HUES48 (cell line): ENCODE measurements around the gene PDE4B.

Experiments
- H3K27ac ChIP-seq: one replicate; pipeline ENCODE4 v1.7.0; 2013; ENCODE audit warnings: low read depth, low read length, inconsistent platforms
- H3K27me3 ChIP-seq: 2 replicates; pipeline ENCODE4 v1.6.1; 2013; ENCODE audit warnings: mild to moderate bottlenecking, low read length; ENCODE audit not compliant: control insufficient read depth, insufficient read depth
- H3K36me3 ChIP-seq: 2 replicates; pipeline ENCODE4 v1.6.1; 2013; ENCODE audit warnings: low read length; ENCODE audit not compliant: control insufficient read depth, insufficient read depth
- H3K4me1 ChIP-seq: 2 replicates; pipeline ENCODE4 v1.6.1; 2013; ENCODE audit warnings: mild to moderate bottlenecking, low read length; ENCODE audit not compliant: control insufficient read depth, insufficient read depth
- H3K4me3 ChIP-seq: 2 replicates; pipeline ENCODE4 v1.5.1; 2013; ENCODE audit warnings: mild to moderate bottlenecking, low read depth, low read length
- H3K9ac ChIP-seq: 2 replicates; pipeline ENCODE4 v1.6.1; 2013; ENCODE audit warnings: mild to moderate bottlenecking, low read depth, low read length, moderate library complexity
- H3K9me3 ChIP-seq: 2 replicates; pipeline ENCODE4 v1.6.1; 2013; ENCODE audit warnings: low read length; ENCODE audit not compliant: control insufficient read depth, insufficient read depth

Gene PDE4B

DNA sequence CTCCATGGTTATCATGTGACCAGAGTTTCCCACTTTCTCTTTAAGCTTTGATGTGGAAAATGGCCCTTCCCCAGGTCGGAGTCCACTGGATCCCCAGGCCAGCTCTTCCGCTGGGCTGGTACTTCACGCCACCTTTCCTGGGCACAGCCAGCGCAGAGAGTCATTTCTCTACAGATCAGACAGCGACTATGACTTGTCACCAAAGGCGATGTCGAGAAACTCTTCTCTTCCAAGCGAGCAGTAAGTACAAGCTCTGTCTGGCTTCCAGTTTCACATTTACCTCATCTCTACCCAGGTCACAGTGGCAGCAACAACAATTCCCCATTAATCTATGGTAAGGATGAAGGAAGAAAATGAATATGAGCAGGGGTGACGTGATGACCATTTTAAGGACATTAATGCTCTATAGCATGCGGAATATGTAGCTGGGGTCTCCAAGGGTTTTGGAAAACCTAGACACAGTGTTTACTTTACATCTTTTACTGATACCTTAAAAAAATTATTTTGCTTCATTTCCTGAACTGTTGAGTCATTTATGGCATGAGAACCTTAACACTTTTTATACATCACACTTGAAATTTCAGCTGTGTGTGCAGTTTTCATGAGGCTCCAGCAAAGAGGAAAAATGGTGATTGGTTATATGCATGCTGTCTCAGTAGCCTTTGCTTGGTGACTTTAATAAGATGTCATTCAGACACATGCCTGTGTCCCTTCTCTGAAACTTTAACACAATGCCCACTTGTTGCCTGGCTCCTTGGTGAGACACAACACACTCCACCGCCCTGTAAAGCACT, 454.9 kb downstream of the PDE4B start:
- H3K27me3 ChIP-seq, result no peaks in the 10 kb centered on the region
- no peak overlapping the region for H3K9ac ChIP-seq
- H3K4me3 ChIP-seq, result no peak overlapping the region
- H3K36me3 ChIP-seq, result no peaks in the 10 kb centered on the region
- H3K9me3 ChIP-seq, result no peaks in the 10 kb centered on the region
- H3K4me1 ChIP-seq, result no peaks in the 10 kb centered on the region
- H3K27ac ChIP-seq, result no peak overlapping the region

DNA sequence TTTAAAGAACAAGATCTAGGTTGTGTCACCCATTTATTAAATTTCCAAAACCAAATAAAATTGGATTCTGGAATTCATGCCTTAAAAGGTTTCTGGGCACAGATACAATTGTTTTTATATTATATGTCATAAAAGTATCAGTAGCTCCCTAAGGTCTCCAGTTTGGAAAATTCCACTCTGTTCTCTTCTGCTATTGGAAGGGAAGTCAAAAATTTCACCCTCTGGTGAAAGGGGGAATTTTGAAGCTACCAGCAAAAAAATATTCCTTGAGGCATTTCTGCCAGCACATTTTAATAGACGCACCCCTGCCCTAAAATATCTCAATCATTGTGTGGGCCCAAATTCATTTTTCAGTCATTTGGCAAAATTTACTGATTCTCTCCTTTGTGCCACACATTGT, 455.6 kb downstream of the PDE4B start:
- H3K9me3 ChIP-seq, result no peaks in the 10 kb centered on the region
- H3K36me3 ChIP-seq, result no peaks in the 10 kb centered on the region
- H3K27me3 ChIP-seq, result no peaks in the 10 kb centered on the region
- H3K4me1 ChIP-seq, result no peaks in the 10 kb centered on the region
- no peak overlapping the region for H3K4me3 ChIP-seq
- H3K9ac ChIP-seq, result no peak overlapping the region
- H3K27ac ChIP-seq, result no peak overlapping the region

- no peak overlapping the region for H3K27ac ChIP-seq
- no peaks in the 10 kb centered on the region for H3K27me3 ChIP-seq
- H3K4me1 ChIP-seq, result no peaks in the 10 kb centered on the region; the same call in 1 of the 2 replicates
- H3K9me3 ChIP-seq, result no peaks in the 10 kb centered on the region
- H3K9ac ChIP-seq, result no peak overlapping the region
- no peak overlapping the region for H3K4me3 ChIP-seq
- H3K36me3 ChIP-seq, result no peaks in the 10 kb centered on the region
Measured at GRCh38 chr1:66248746-66249145, 456.1 kb downstream of the PDE4B start.

- Histone ChIP-seq H3K27me3 (no peaks in the 10 kb centered on the region), H3K9me3 (no peaks in the 10 kb centered on the region), H3K4me3 (no peak overlapping the region), H3K4me1 (no peaks in the 10 kb centered on the region; the same call in 1 of the 2 replicates), H3K9ac (no peak overlapping the region), H3K36me3 (no peaks in the 10 kb centered on the region), H3K27ac (no peak overlapping the region)
Measured at GRCh38 chr1:66250075-66250474, 457.4 kb downstream of the PDE4B start.

DNA sequence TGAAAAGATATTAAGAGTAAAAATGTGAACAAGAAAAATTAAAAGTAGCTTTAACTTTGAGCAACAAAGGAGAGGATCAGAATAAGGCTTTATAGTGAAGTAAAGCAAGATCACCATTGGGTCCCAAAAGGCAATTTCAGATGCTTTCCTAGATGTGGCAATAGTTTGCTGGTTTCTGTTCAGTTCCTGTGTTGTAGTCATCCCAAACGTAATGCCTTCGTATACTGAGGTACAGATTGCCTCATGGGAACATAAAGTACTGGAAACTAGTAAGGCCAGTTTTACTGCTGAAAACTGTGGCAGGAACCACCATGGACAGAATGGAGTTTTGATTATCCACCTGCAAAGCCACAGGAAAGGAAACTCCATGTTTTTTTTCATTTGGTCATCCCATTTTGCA, 457.8 kb downstream of the PDE4B start:
- Histone ChIP-seq H3K36me3 (no peaks in the 10 kb centered on the region), H3K4me1 (no peaks in the 10 kb centered on the region; the same call in 1 of the 2 replicates), H3K27ac (no peak overlapping the region), H3K27me3 (no peaks in the 10 kb centered on the region), H3K9me3 (no peaks in the 10 kb centered on the region), H3K9ac (no peak overlapping the region), H3K4me3 (no peak overlapping the region)

DNA sequence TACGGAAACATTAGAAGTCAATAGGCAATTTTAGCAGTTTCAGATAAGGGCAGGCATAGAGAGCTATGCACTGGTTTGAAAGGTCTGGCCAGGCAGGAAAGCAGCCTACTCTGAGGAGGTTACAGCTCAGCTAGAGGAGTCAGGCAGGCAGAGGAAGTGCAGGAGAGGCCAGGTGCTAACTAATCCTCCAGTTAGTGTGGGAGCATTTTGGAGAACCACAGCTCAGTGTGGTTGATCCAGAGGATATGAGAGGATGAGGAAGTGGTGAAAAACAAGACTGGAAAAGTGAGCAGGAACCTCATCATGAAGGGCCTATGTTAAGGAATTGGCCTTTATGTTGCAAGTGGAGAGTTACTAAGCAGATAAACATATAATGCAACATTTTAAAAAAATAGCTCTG, 458.9 kb downstream of the PDE4B start:
- H3K27ac ChIP-seq, result no peak overlapping the region
- H3K4me1 ChIP-seq, result peaks cover under 1% of the 10 kb centered on the region; the same call in 1 of the 2 replicates
- H3K9me3 ChIP-seq, result no peaks in the 10 kb centered on the region
- no peak overlapping the region for H3K4me3 ChIP-seq
- H3K36me3 ChIP-seq, result no peaks in the 10 kb centered on the region
- no peaks in the 10 kb centered on the region for H3K27me3 ChIP-seq
- no peak overlapping the region for H3K9ac ChIP-seq

GRCh38 chr1:66253330-66253921, 460.7 kb downstream of the PDE4B start:
- peaks cover 18% of the 10 kb centered on the region for H3K4me1 ChIP-seq
- H3K27me3 ChIP-seq, result no peaks in the 10 kb centered on the region
- no peaks in the 10 kb centered on the region for H3K9me3 ChIP-seq
- H3K27ac ChIP-seq, result no peak overlapping the region
- no peak overlapping the region for H3K4me3 ChIP-seq
- no peaks in the 10 kb centered on the region for H3K36me3 ChIP-seq
- no peak overlapping the region for H3K9ac ChIP-seq

GRCh38 chr1:66254785-66255184, 462.1 kb downstream of the PDE4B start:
- Histone ChIP-seq H3K27ac (no peak overlapping the region), H3K27me3 (no peaks in the 10 kb centered on the region), H3K9ac (no peak overlapping the region), H3K36me3 (no peaks in the 10 kb centered on the region), H3K4me3 (no peak overlapping the region), H3K4me1 (peaks cover 22% of the 10 kb centered on the region), H3K9me3 (no peaks in the 10 kb centered on the region)

- Histone ChIP-seq H3K27me3 (no peaks in the 10 kb centered on the region), H3K27ac (no peak overlapping the region), H3K9ac (no peak overlapping the region), H3K36me3 (no peaks in the 10 kb centered on the region), H3K4me3 (no peak overlapping the region), H3K4me1 (peaks cover 22% of the 10 kb centered on the region), H3K9me3 (no peaks in the 10 kb centered on the region)
Measured at GRCh38 chr1:66256629-66257572, 464.2 kb downstream of the PDE4B start.

DNA sequence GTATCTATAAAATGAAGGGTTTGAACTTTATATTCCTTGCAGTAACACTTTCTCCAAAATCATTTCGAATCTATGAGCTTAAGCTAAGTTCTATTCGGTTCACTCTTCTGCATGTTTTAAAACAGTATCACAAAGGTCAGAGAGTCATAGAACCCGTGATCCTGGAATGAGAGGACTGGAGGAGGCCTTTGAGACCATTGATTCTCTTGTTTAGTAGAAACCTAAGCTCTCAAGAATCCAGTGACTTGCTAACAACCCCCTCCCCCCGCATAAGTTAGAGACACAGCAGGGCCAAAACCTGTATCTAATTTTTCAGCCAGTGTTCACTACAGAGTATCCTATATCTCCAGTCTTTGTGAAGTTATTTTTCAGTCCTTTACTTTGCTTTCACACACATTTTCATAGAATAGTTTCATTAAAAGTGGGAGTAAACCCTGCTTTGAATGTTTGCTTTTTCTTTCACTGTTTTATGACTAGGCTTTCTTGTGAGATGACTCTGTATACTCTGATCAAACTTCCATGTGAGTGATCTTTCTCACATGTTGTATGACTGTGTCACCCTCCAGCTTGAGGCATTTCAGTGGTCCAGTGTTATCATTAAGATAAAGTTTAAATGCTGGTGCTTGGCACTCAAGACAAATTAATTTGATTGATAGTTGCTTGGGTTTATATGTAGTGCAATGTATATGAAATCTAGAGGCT, 465.9 kb downstream of the PDE4B start:
- Histone ChIP-seq H3K4me1 (peaks cover 22% of the 10 kb centered on the region), H3K9me3 (no peaks in the 10 kb centered on the region), H3K36me3 (no peaks in the 10 kb centered on the region), H3K27ac (no peak overlapping the region), H3K4me3 (no peak overlapping the region), H3K9ac (no peak overlapping the region), H3K27me3 (no peaks in the 10 kb centered on the region)
